H1 (cell line): ENCODE measurements around the gene ADD1. TPM values are rescaled to one million over a fixed set of nuclear protein-coding genes. Genes with fewer than 3 reads are reported as not detected.

Experiments used
- BRCA1 ChIP-seq: IDR thresholded peaks from 2 replicates; pipeline ENCODE4 v1.6.1; 2012; ENCODE audit warnings: low read depth, low read length, improper control_type of control experiment
- KDM5A ChIP-seq: fragments of 200-600 bp; IDR thresholded peaks from 2 replicates; pipeline ENCODE4 v1.7.1; 2012; ENCODE audit warnings: mild to moderate bottlenecking, low read length, inconsistent platforms, mixed read lengths
- NANOG ChIP-seq: IDR thresholded peaks from 2 replicates; pipeline ENCODE4 v1.6.1; 2011; ENCODE audit warnings: low read length, low read depth, mild to moderate bottlenecking, inconsistent platforms; ENCODE audit not compliant: insufficient read depth, poor library complexity, severe bottlenecking
- POU5F1 ChIP-seq: IDR thresholded peaks from 2 replicates; pipeline ENCODE4 v1.6.1; 2011; ENCODE audit warnings: low read depth, mild to moderate bottlenecking, low read length, moderate library complexity
- SP1 ChIP-seq: IDR thresholded peaks from 2 replicates; pipeline ENCODE4 v1.6.1; 2011; ENCODE audit warnings: low read depth, low read length
- polyA plus RNA-seq, 7 experiments: library from polyadenylated mRNA; depleted of rRNA in 3 of 7; stranded (reverse) in 5 of 7; unstranded in 2 of 7; fragments of >200 nt in 5 of 7; fragments of 200-250 nt in 2 of 7; gene quantifications; 1 replicate in 5 of 7; 2 replicates in 1 of 7; 4 replicates in 1 of 7; pipeline versions ENCODE4 v1.2.1 to v1.2.3, GENCODE V29; 2011 to 2013; ENCODE audit warnings: missing spikeins in 2 of 7, mixed read lengths in 2 of 7
- total RNA-seq: library from RNA; stranded (reverse); fragmentation: NEBNext Ultra II Directional; extraction: Animal tissue kit (Norgen Biotek cat#: 25700); gene quantifications from 2 replicates; pipeline ENCODE4 v1.2.1, GENCODE V29; 2021
- TF ChIP-seq, protein P1 (sequence below), 3 experiments: IDR thresholded peaks; 1 replicate in 2 of 3; 2 replicates in 1 of 3; pipeline versions ENCODE4 v1.5.1 to v1.6.1; 2011; ENCODE audit warnings: low read length in 3 of 3, mild to moderate bottlenecking in 3 of 3, inconsistent platforms in 2 of 3, low read depth in 1 of 3, moderate library complexity in 1 of 3; ENCODE audit not compliant: insufficient read depth in 1 of 3; ENCODE audit errors: control extremely low read depth in 1 of 3

ADD1 gene
- total and polyA plus RNA-seq, 2 of the 8 experiments (the other 6 are each of a cell fraction or from before 2014, with no cell fraction given) = 113 to 143 TPM

DNA sequence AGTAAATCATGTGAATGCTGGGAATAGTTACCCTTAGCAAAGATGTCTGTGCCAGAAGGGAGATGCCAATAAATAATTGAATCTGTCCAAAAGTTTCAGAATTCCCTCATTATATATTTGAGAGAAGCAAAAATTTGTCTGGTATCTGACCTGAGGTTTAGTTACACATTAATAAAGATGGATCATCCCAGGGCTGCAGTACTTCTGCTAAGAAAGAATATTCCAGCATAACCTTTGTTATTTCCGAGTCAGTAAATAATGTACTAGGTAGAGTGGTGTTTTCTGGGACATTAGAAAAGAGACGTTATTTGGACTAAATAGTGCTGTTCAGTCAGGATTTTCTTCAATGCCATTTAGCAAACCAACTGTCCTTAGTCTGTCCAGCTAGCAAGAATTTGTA, 26.4 kb downstream of the ADD1 start (continued):
- TF ChIP-seq, protein P1, sequence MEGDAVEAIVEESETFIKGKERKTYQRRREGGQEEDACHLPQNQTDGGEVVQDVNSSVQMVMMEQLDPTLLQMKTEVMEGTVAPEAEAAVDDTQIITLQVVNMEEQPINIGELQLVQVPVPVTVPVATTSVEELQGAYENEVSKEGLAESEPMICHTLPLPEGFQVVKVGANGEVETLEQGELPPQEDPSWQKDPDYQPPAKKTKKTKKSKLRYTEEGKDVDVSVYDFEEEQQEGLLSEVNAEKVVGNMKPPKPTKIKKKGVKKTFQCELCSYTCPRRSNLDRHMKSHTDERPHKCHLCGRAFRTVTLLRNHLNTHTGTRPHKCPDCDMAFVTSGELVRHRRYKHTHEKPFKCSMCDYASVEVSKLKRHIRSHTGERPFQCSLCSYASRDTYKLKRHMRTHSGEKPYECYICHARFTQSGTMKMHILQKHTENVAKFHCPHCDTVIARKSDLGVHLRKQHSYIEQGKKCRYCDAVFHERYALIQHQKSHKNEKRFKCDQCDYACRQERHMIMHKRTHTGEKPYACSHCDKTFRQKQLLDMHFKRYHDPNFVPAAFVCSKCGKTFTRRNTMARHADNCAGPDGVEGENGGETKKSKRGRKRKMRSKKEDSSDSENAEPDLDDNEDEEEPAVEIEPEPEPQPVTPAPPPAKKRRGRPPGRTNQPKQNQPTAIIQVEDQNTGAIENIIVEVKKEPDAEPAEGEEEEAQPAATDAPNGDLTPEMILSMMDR (IDR thresholded peaks at IDR 0.05; ENCODE audit: control extremely low read depth in 1 of 3, insufficient read depth in 1 of 3, low read depth in 1 of 3, low read length in 3 of 3) = no peak
- TF ChIP-seq BRCA1 = no peak
- TF ChIP-seq SP1 = no peak
- TF ChIP-seq NANOG = no peak
- TF ChIP-seq POU5F1 = no peak
- no peak for TF ChIP-seq KDM5A
